Measurements from ENCODE around the gene FAM237A.

The FAM237A gene

GRCh38 chr2:206692971-206693370 lies 50.7 kb downstream of the FAM237A start:
- DNase-seq, result no peak

GRCh38 chr2:206693399-206694137 lies 51.3 kb downstream of the FAM237A start:
- DNase-seq, result peak; percentile 53

GRCh38 chr2:206696910-206697309 lies 54.6 kb downstream of the FAM237A start:
- no peak for DNase-seq

GRCh38 chr2:206698811-206699210 lies 56.5 kb downstream of the FAM237A start:
- DNase-seq, result no peak

Measured in fibroblast of skin of back (primary cell).